ENCODE data around the gene SLC18B1. TPM values are rescaled to one million over a fixed set of nuclear protein-coding genes. Genes with fewer than 3 reads are reported as not detected.

The SLC18B1 gene
- total and polyA plus RNA-seq, 8 donors, result 4.4 to 10.9 (median 7.2) TPM

DNA sequence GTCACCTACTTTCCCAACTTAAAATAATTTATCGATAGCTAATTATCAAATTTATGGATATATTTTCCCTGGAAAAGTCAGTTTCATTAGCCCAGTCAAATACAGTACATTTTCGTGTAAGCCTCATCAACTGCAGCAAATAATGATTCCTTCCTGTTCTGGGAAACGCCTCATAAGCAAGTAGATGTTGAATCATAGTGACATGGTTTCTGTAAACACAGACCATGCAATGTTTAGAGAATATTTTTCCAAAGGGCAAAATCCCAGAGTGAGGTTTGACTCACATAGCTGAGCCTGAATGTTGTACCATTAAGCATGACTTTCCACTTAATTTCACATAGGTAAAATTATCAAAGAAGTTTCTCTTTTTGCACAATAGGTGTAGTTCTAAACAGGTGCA lies 67.9 kb downstream of the SLC18B1 start:
- intact Hi-C loops (cut with DNase I), result no loop called here
- H3K27me3 ChIP-seq, result no peaks in the 10 kb centered on the region
- H3K9me3 ChIP-seq, result no peaks in the 10 kb centered on the region
- WGBS, 2 donors, result 72 to 81% methylated on average over 3 of the region's 3 CpGs
- H3K4me1 ChIP-seq, result peaks cover 0 to 22% (median 15%) of the 10 kb centered on the region in 3 donors
- H3K27ac ChIP-seq, result peak overlapping the region in 1 of 4 donors; percentile 17
- ATAC-seq (peak in 3 of 4 donors; percentile 36 to 71 (median 46)), DNase-seq (no peak), FAIRE-seq (no peak)
- no peak overlapping the region for H3K4me3 ChIP-seq
- TF ChIP-seq, protein P1, sequence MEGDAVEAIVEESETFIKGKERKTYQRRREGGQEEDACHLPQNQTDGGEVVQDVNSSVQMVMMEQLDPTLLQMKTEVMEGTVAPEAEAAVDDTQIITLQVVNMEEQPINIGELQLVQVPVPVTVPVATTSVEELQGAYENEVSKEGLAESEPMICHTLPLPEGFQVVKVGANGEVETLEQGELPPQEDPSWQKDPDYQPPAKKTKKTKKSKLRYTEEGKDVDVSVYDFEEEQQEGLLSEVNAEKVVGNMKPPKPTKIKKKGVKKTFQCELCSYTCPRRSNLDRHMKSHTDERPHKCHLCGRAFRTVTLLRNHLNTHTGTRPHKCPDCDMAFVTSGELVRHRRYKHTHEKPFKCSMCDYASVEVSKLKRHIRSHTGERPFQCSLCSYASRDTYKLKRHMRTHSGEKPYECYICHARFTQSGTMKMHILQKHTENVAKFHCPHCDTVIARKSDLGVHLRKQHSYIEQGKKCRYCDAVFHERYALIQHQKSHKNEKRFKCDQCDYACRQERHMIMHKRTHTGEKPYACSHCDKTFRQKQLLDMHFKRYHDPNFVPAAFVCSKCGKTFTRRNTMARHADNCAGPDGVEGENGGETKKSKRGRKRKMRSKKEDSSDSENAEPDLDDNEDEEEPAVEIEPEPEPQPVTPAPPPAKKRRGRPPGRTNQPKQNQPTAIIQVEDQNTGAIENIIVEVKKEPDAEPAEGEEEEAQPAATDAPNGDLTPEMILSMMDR (IDR thresholded peaks at IDR 0.05), result no peak
- H3K36me3 ChIP-seq, result no peaks in the 10 kb centered on the region

DNA sequence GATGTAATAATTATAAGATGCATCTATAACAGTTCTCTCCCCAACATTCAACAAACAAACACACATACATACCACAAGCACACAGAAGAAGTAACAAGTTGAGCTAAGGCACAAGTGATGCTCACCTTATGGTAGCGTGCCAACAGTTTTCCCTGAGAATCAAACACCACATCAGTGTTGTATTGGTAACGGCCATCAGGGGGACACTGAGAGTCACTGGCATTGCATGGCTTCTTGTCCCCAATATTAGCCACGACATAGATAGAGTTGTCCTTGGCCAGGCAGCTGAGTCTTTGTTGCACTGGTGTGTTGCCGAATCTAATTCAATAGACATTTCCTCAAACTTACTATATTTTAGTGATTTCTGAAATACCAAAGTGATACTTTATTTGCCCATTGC lies 69.8 kb downstream of the SLC18B1 start:
- no peak for ATAC-seq
- no peak for FAIRE-seq
- H3K27me3 ChIP-seq, result no peaks in the 10 kb centered on the region
- TF ChIP-seq, protein P1 (IDR thresholded peaks at IDR 0.05), result no peak
- H3K27ac ChIP-seq, result no peak overlapping the region
- intact Hi-C loops (cut with DNase I), result no loop called here
- H3K9me3 ChIP-seq, result no peaks in the 10 kb centered on the region
- no peak overlapping the region for H3K4me3 ChIP-seq
- no peaks in the 10 kb centered on the region for H3K36me3 ChIP-seq
- no peak for DNase-seq
- 68 to 69% methylated on average over 4 of the region's 4 CpGs for WGBS, 2 donors
- H3K4me1 ChIP-seq, result peaks cover 0 to 6% (median 0%) of the 10 kb centered on the region in 3 donors

DNA sequence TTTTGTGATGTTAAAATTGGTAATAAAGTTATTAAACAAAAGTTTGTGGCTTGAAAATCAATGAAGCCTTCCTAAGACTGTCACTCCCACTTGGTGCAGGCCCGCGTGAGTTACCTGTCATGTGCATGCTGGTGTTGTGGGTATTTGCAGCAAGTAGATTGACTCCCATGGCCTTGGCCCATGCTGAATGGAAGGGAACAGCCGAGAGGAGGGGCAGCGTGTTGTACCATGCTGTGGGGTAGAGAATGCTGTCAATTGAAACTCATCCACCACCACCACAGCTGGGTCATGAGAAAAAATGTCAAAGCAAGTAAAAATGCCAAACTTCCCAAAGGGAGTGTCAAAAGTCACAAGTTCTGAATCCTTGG lies 71.8 kb downstream of the SLC18B1 start:
- TF ChIP-seq, protein P1 (IDR thresholded peaks at IDR 0.05), result no peak
- FAIRE-seq, result no peak
- WGBS, 2 donors, result 76 to 82% methylated on average over 4 of the region's 4 CpGs
- Histone ChIP-seq H3K4me3 (no peak overlapping the region), H3K27ac (no peak overlapping the region), H3K9me3 (no peaks in the 10 kb centered on the region), H3K4me1 (peaks cover 0 to 6% (median 0%) of the 10 kb centered on the region in 3 donors), H3K27me3 (no peaks in the 10 kb centered on the region), H3K36me3 (no peaks in the 10 kb centered on the region)
- intact Hi-C loops (cut with DNase I), result no loop called here
- no peak for ATAC-seq
- no peak for DNase-seq

DNA sequence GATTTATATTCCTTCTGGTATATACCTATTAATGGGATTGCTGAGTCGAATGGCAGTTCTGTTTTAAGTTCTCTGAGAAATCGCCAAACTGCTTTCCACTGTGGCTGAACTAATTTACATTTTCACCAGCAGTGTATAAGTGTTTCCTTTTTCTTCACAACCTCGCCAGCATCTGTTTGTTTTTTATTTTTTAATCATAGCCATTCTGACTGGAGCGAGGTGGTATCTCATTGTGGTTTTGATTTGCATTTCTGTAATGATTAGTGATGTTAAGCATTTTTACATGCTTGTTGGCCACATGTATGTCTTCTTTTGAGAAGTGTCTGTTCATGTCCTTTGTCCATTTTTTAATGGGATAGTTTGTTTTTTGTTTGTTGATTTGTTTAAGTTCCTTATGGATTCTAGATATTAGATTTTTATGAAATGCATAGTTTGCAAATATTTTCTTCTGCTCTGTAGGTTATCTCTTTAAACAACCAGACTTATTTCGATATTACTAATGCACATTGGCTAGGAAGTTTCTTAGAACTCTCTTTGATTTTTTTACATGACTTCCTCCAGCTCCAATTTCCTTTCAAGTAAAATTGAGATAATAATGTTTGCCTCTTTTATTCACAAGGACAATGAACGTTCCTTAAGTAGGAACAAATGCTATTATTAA lies 72.4 kb downstream of the SLC18B1 start:
- TF ChIP-seq, protein P1 (IDR thresholded peaks at IDR 0.05), result no peak
- no peaks in the 10 kb centered on the region for H3K9me3 ChIP-seq

DNA sequence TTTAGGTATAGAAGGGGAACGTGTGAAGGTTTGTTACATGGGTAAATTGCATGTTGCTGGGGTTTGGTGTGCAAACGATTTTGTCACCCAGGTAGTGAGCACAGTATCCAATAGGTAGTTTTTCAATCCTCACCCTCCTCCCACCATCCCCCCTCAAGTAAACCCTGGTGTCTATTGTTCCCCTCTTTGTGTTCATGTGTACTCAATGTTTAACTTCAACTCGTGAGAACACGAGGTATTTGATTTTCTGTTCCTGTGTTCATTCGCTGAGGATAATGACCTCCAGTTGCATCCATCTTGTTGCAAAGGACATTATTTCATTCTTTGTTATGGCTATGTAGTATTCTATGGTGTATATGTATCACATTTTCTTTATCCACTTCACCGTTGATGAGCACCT lies 73.0 kb downstream of the SLC18B1 start:
- Histone ChIP-seq H3K4me3 (no peak overlapping the region), H3K9me3 (no peaks in the 10 kb centered on the region), H3K4me1 (no peaks in the 10 kb centered on the region), H3K27ac (no peak overlapping the region), H3K36me3 (no peaks in the 10 kb centered on the region), H3K27me3 (no peaks in the 10 kb centered on the region)
- ATAC-seq (no peak), DNase-seq (no peak), FAIRE-seq (no peak)
- TF ChIP-seq, protein P1 (IDR thresholded peaks at IDR 0.05), result no peak
- WGBS, 2 donors, result 71 to 82% methylated on average over 6 of the region's 6 CpGs
- intact Hi-C loops (cut with DNase I), result no loop called here

More for the DNA sequence above, 72.4 kb downstream of the SLC18B1 start:
- ATAC-seq (no peak), DNase-seq (no peak), FAIRE-seq (no peak)
- Histone ChIP-seq H3K36me3 (no peaks in the 10 kb centered on the region), H3K4me1 (peaks cover 0 to 3% (median 0%) of the 10 kb centered on the region in 3 donors), H3K27me3 (no peaks in the 10 kb centered on the region), H3K4me3 (no peak overlapping the region), H3K27ac (no peak overlapping the region)
- WGBS, 2 donors, result 67 to 77% methylated on average over 6 of the region's 6 CpGs
- intact Hi-C loops (cut with DNase I), result no loop called here

Data from pancreas (tissue), 10 donors.